22Rv1 (cell line): ENCODE data around the gene ARSJ.

Source experiments
- CTCF ChIP-seq: fragments of 450-650 bp; IDR thresholded peaks from 2 replicates; pipeline ENCODE4 v1.5.1; 2017; ENCODE audit warnings: mild to moderate bottlenecking
- ZFX ChIP-seq: fragments of 450-650 bp; IDR thresholded peaks from 2 replicates; pipeline ENCODE4 v1.6.1; 2017; ENCODE audit warnings: antibody characterized with exemption, borderline replicate concordance

GRCh38 chr4:113993887-113994286 lies 14.4 kb upstream of the ARSJ start:
- TF ChIP-seq CTCF (no peak), ZFX (no peak)
